K562 (cell line): Measurements from ENCODE around the gene TGFB1I1. TPM values are rescaled to one million over a fixed set of nuclear protein-coding genes. Genes with fewer than 3 reads are reported as not detected.

Source experiments
- ATAC-seq: fragments of 200-7000 bp; cut with Tn5 transposase; 3 replicates; pipeline ENCODE4 v1.9.1; 2020; ENCODE audit warnings: moderate library complexity
- BruUV-seq: library from RNA; stranded (reverse); fragments of 400-500 nt; replicated peaks from 2 replicates; lab custom pipeline; 2021; lab: Mats Ljungman, UMichigan
- CTCF ChIA-PET: fragments of 300-600 bp; formaldehyde crosslinking; extraction: SDS; loops from one replicate; lab custom pipeline; 2021; ENCODE audit warnings: low intra/inter-chr PET ratio; lab: Yijun Ruan, JAX
- POLR2A ChIA-PET: fragments of 300-600, 350-650 bp; sonication (Branson Sonifier 250); formaldehyde crosslinking; extraction: SDS; loops from one replicate; lab custom pipeline; 2021; ENCODE audit warnings: antibody characterized with exemption, inconsistent platforms; lab: Yijun Ruan, JAX
- DNase-seq, 4 experiments: peaks; one replicate each; pipeline versions ENCODE4 v3.0.0 to v3.0.0-alpha.2; 2011 to 2018; ENCODE audit warnings: low spot score in 3 of 4, mixed read lengths in 3 of 4; ENCODE audit errors: extremely low read depth in 1 of 4
- FAIRE-seq: peaks from 2 replicates; lab custom pipeline; 2011; peaks lifted over from hg19 to GRCh38; lab: Jason Lieb, UNC
- H2AFZ ChIP-seq: 2 replicates; pipeline ENCODE4 v1.6.0; 2011; ENCODE audit warnings: low read depth, low read length, control low read depth, inconsistent platforms
- H3K27ac ChIP-seq: fragments of 200-600 bp; 3 replicates; pipeline ENCODE4 v1.8.0; 2011; ENCODE audit warnings: low read depth, mild to moderate bottlenecking, control low read depth, inconsistent platforms, low read length, moderate library complexity, mixed read lengths; ENCODE audit errors: extremely low read depth
- H3K27me3 ChIP-seq, 2 experiments: fragments of 300-600 bp in 1 of 2; 2 replicates in 1 of 2; 3 replicates in 1 of 2; pipeline versions ENCODE4 v1.6.0 to v1.8.0; 2011; ENCODE audit warnings: inconsistent platforms in 2 of 2, low read length in 2 of 2, mild to moderate bottlenecking in 1 of 2, mixed read lengths in 1 of 2, moderate library complexity in 1 of 2; ENCODE audit not compliant: control insufficient read depth in 2 of 2, insufficient read depth in 2 of 2
- H3K36me3 ChIP-seq: fragments of 300-600 bp; 3 replicates; pipeline ENCODE4 v1.8.0; 2011; ENCODE audit warnings: mild to moderate bottlenecking, low read length, inconsistent platforms; ENCODE audit not compliant: control insufficient read depth, insufficient read depth
- H3K4me1 ChIP-seq, 2 experiments: fragments of 200-600 bp in 1 of 2; replicated peaks in 1 of 2; 2 replicates in 1 of 2; 3 replicates in 1 of 2; pipeline versions ENCODE4 v1.5.1 to v1.8.0; 2011; ENCODE audit warnings: inconsistent platforms in 2 of 2, low read length in 2 of 2, mild to moderate bottlenecking in 1 of 2, mixed read lengths in 1 of 2, moderate library complexity in 1 of 2; ENCODE audit not compliant: control insufficient read depth in 2 of 2, insufficient read depth in 2 of 2
- H3K4me2 ChIP-seq: 2 replicates; pipeline ENCODE4 v1.6.1; 2011; ENCODE audit warnings: low read length, control low read depth, inconsistent platforms, mixed read lengths; ENCODE audit not compliant: insufficient read depth
- H3K4me3 ChIP-seq: fragments of 200-600 bp; sonication (generic), shearing (Covaris generic); 2 replicates; pipeline ENCODE4 v1.5.1; 2016; ENCODE audit warnings: control low read depth, inconsistent platforms
- H3K79me2 ChIP-seq: fragments of 200-600 bp; 3 replicates; pipeline ENCODE4 v1.8.0; 2011; ENCODE audit warnings: low read length, inconsistent platforms; ENCODE audit not compliant: control insufficient read depth, insufficient read depth
- H3K9ac ChIP-seq, 2 experiments: 2 replicates each; pipeline versions ENCODE4 v1.6.0 to v1.6.1; 2011; ENCODE audit warnings: low read depth in 2 of 2, low read length in 2 of 2, control low read depth in 1 of 2, inconsistent platforms in 1 of 2, mild to moderate bottlenecking in 1 of 2, mixed read lengths in 1 of 2; ENCODE audit not compliant: insufficient read depth in 1 of 2
- H3K9me1 ChIP-seq: one replicate; pipeline ENCODE4 v1.6.0; 2011; ENCODE audit warnings: inconsistent platforms, mild to moderate bottlenecking, low read length, moderate library complexity; ENCODE audit not compliant: control insufficient read depth, insufficient read depth
- H3K9me3 ChIP-seq: replicated peaks from 2 replicates; pipeline ENCODE4 v1.5.1; 2011; ENCODE audit warnings: low read depth, low read length, inconsistent platforms; ENCODE audit not compliant: control insufficient read depth, insufficient read depth
- H4K20me1 ChIP-seq: replicated peaks from 2 replicates; pipeline ENCODE4 v1.6.1; 2011; ENCODE audit warnings: low read length, inconsistent platforms, mixed read lengths; ENCODE audit not compliant: control insufficient read depth, insufficient read depth
- CBFB ChIP-seq: sonication (generic); formaldehyde crosslinking; IDR thresholded peaks from 2 replicates; pipeline ENCODE4 v1.4.0; 2020; ENCODE audit warnings: mild to moderate bottlenecking, missing genetic modification reagents
- CHD4 ChIP-seq: fragments of 200-600 bp; sonication (generic); IDR thresholded peaks from 3 replicates; pipeline ENCODE4 v1.6.1; 2012; ENCODE audit warnings: low read depth, mild to moderate bottlenecking, mixed read lengths, low read length, inconsistent platforms; ENCODE audit not compliant: insufficient read depth, insufficient replicate concordance, poor library complexity, severe bottlenecking
- DIDO1 ChIP-seq: fragments of 450-650 bp; IDR thresholded peaks from 2 replicates; pipeline ENCODE4 v1.6.1; 2016; ENCODE audit warnings: low read depth, missing biosample characterization, missing genetic modification characterization
- DNMT1 ChIP-seq: fragments of 450-650 bp; IDR thresholded peaks from 2 replicates; pipeline ENCODE4 v1.6.1; 2016; ENCODE audit warnings: antibody characterized with exemption, mild to moderate bottlenecking
- GTF2A2 ChIP-seq: IDR thresholded peaks from 2 replicates; pipeline ENCODE4 v1.6.1; 2016; ENCODE audit warnings: mild to moderate bottlenecking, missing genetic modification characterization, missing compliant biosample characterization
- GTF2E2 ChIP-seq: fragments of 200-800 bp; sonication (Bioruptor generic); IDR thresholded peaks from 2 replicates; pipeline ENCODE4 v1.6.1; 2016; ENCODE audit warnings: missing genetic modification characterization, missing compliant biosample characterization
- ILK ChIP-seq: fragments of 450-650 bp; IDR thresholded peaks from 2 replicates; pipeline ENCODE4 v1.6.1; 2016; ENCODE audit warnings: missing genetic modification characterization, low read depth, mild to moderate bottlenecking, missing compliant biosample characterization, moderate library complexity, borderline replicate concordance
- MCM5 ChIP-seq: fragments of 450-650 bp; IDR thresholded peaks from 2 replicates; pipeline ENCODE4 v1.6.1; 2016; ENCODE audit warnings: low read depth
- MTA3 ChIP-seq: fragments of 450-650 bp; formaldehyde crosslinking; IDR thresholded peaks from 2 replicates; pipeline ENCODE4 v1.6.1; 2017; ENCODE audit warnings: mild to moderate bottlenecking, borderline replicate concordance
- PHF21A ChIP-seq: fragments of 450-650 bp; IDR thresholded peaks from 2 replicates; pipeline ENCODE4 v1.6.1; 2017; ENCODE audit warnings: low read depth, borderline replicate concordance
- PTBP1 ChIP-seq: fragments of 200-400 bp; formaldehyde crosslinking; IDR thresholded peaks from 2 replicates; pipeline ENCODE4 v1.6.1; 2017; ENCODE audit warnings: low read depth, low read length
- RBM22 ChIP-seq: fragments of 200-400 bp; formaldehyde crosslinking; IDR thresholded peaks from 2 replicates; pipeline ENCODE4 v1.6.1; 2018; ENCODE audit warnings: low read length, low read depth; ENCODE audit not compliant: poor library complexity, severe bottlenecking
- RBM25 ChIP-seq: fragments of 200-400 bp; formaldehyde crosslinking; IDR thresholded peaks from 2 replicates; pipeline ENCODE4 v1.6.1; 2018; ENCODE audit warnings: low read length, low read depth, moderate library complexity; ENCODE audit not compliant: severe bottlenecking
- TCFL5 ChIP-seq: fragments of 250-450 bp; sonication (Bioruptor Pico); conservative IDR thresholded peaks from 2 replicates; pipeline ENCODE4 v1.6.1; 2021; ENCODE audit warnings: mild to moderate bottlenecking, moderate library complexity, matching md5 sums
- TFAM ChIP-seq: fragments of 250-450 bp; sonication (Bioruptor Pico); conservative IDR thresholded peaks from 2 replicates; pipeline ENCODE4 v1.5.0; 2021; ENCODE audit warnings: mild to moderate bottlenecking, moderate library complexity
- ZNF224 ChIP-seq: sonication (generic); formaldehyde crosslinking; IDR thresholded peaks from 2 replicates; pipeline ENCODE4 v1.8.0; 2022; ENCODE audit warnings: mild to moderate bottlenecking, missing genetic modification reagents
- WGBS: fragments of 100-300 bp; shearing (Covaris generic); methylation state at CpG from one replicate; pipeline ENCODE4 v1.1.6; 2016; ENCODE audit warnings: low coverage, mixed read lengths; ENCODE audit not compliant: insufficient coverage; ENCODE audit errors: missing lambda C conversion rate; 5-methylcytosine and 5-hydroxymethylcytosine counted together
- in situ Hi-C: fragments of 300-500 bp; cut with MboI; formaldehyde crosslinking; loops from 4 replicates; pipeline ENCODE4 v1.15.0; 2018; ENCODE audit warnings: inconsistent platforms, mixed read lengths
- intact Hi-C: fragments of 100-400 bp; cut with micrococcal nuclease; formaldehyde crosslinking; loops from 2 replicates; pipeline ENCODE4 v1.14.2; 2022
- polyA plus RNA-seq, 8 experiments: library from polyadenylated mRNA; depleted of rRNA in 4 of 8; stranded (reverse) in 5 of 8; unstranded in 3 of 8; fragments of >200 nt; fragmentation: Nextera tagmentation in 2 of 8; fragmentation: Illumina TruSeq in 1 of 8; extraction: Ambion mirVana in 2 of 8; extraction: Trizol in 1 of 8; gene quantifications; 2 replicates each; pipeline versions ENCODE4 v1.2.1 to v1.2.3, GENCODE V29; 2011 to 2014; ENCODE audit warnings: inconsistent platforms in 1 of 8, missing spikeins in 1 of 8
- total RNA-seq, 7 experiments: library from RNA; depleted of rRNA in 6 of 7; stranded (reverse); fragments of >200 nt in 6 of 7; fragmentation: Illumina TruSeq in 2 of 7; extraction: Trizol in 2 of 7; gene quantifications; 2 replicates each; pipeline versions ENCODE4 v1.2.1 to v1.2.3, GENCODE V29; 2011 to 2021; ENCODE audit warnings: low replicate concordance in 1 of 7
- TF ChIP-seq, protein P1 (sequence below): fragments of 250-450 bp; sonication (Bioruptor Pico); IDR thresholded peaks from 2 replicates; pipeline ENCODE4 v1.8.0; 2022; ENCODE audit warnings: moderate library complexity, mild to moderate bottlenecking, inconsistent platforms
- TF ChIP-seq, protein P2 (sequence below), 3 experiments: IDR thresholded peaks in 2 of 3; conservative IDR thresholded peaks in 1 of 3; 2 replicates each; pipeline ENCODE4 v1.5.1; 2011 to 2012; ENCODE audit warnings: low read length in 3 of 3, mild to moderate bottlenecking in 3 of 3, control low read depth in 2 of 3, improper control_type of control experiment in 1 of 3, inconsistent platforms in 1 of 3, low read depth in 1 of 3, mixed read lengths in 1 of 3, moderate library complexity in 1 of 3; ENCODE audit not compliant: insufficient read depth in 2 of 3
- TF ChIP-seq, protein P3 (sequence below): fragments of 250-450 bp; sonication (Bioruptor Pico); IDR thresholded peaks from 2 replicates; pipeline ENCODE4 v1.5.0; 2021

The TGFB1I1 gene
- total and polyA plus RNA-seq, 9 of the 15 experiments (the other 6 are each of a cell fraction or from before 2014, with no cell fraction given): 0.04 to 0.91 (median 0.19) TPM

DNA sequence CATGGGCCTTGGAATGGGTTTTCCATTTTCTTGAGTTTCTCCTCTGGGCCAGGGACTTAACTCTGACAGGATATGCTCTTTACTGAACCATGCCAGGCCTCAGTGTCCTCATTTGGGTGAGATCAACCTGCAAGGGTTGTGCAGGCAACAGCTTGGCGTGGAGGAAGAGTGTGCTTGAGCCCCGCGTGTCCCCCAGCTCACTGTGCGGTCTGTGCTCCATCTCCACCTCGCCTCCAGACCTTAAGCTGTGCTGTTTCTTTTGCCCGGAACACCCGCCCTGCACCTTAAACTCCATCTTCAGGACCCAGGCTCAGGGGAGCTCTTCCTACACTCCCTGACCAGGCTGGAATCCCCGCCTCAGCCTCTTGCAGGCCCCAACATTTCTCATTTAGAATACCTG lies 26.5 kb downstream of the TGFB1I1 start (continued):
- TF ChIP-seq ZNF224 (CRISPR knock-in tag): no peak
- no peak for TF ChIP-seq CBFB (CRISPR knock-in tag)
- TF ChIP-seq DIDO1 (tag): no peak
- TF ChIP-seq GTF2A2 (tag): no peak
- TF ChIP-seq, protein P1, sequence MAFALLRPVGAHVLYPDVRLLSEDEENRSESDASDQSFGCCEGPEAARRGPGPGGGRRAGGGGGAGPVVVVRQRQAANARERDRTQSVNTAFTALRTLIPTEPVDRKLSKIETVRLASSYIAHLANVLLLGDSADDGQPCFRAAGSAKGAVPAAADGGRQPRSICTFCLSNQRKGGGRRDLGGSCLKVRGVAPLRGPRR (CRISPR knock-in tag): no peak
- TF ChIP-seq TFAM (CRISPR knock-in tag): no peak
- no peak for TF ChIP-seq MCM5
- no peak for TF ChIP-seq PHF21A
- TF ChIP-seq, all 486 proteins: peak for 0

DNA sequence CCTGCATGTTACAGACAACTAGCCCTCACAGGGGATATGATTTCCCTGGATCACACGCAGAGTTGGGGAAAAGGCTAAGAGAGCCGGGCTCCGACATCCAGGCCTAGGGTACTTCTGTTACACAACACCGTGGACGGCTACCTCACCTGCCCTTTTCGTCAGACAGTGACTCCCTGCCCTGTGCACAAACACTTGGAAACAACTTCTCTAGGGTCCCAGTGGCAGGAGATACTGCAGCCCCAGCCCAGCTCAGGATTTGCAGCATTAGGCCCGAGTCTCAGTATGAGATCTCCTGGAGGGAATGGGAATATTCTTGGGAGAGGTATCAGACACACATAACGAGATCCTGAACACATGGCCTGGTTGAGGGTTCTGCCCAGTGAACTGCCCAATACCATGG lies 28.0 kb downstream of the TGFB1I1 start:
- ChIA-PET POLR2A (interaction anchor here (1.2 to 2.4 kb wide), 4 partner anchors 8 to 42 kb away, joined by 3 to 9 read pairs (median 8); partner anchors contain the start of gene RUSF1), CTCF (no interaction called here)
- no peak overlapping the region for H2AFZ ChIP-seq
- no peaks in the 10 kb centered on the region for H3K9me3 ChIP-seq
- intact Hi-C loops (no loop called here), in situ Hi-C loops (no loop called here)
- H3K79me2 ChIP-seq: no peaks in the 10 kb centered on the region
- no TSS peak for BruUV-seq
- no peak overlapping the region for H3K4me2 ChIP-seq
- 86% methylated on average over 6 of the region's 8 CpGs for WGBS
- 0 out of 4 replicates have a peak overlapping the region, but pooled peaks of 1 of the 2 experiments have one; percentile 23 for H3K9ac ChIP-seq
- no peaks in the 10 kb centered on the region for H3K4me1 ChIP-seq
- FAIRE-seq (no peak), ATAC-seq (no peak), DNase-seq (no peak)
- no peak overlapping the region for H3K27ac ChIP-seq
- H3K27me3 ChIP-seq: no peaks in the 10 kb centered on the region
- peaks cover 53% of the 10 kb centered on the region; the same call in 2 of the 3 replicates for H3K36me3 ChIP-seq
- H4K20me1 ChIP-seq: no peaks in the 10 kb centered on the region
- no peak overlapping the region for H3K4me3 ChIP-seq
- peaks cover 1% of the 10 kb centered on the region for H3K9me1 ChIP-seq
- TF ChIP-seq, protein P2, sequence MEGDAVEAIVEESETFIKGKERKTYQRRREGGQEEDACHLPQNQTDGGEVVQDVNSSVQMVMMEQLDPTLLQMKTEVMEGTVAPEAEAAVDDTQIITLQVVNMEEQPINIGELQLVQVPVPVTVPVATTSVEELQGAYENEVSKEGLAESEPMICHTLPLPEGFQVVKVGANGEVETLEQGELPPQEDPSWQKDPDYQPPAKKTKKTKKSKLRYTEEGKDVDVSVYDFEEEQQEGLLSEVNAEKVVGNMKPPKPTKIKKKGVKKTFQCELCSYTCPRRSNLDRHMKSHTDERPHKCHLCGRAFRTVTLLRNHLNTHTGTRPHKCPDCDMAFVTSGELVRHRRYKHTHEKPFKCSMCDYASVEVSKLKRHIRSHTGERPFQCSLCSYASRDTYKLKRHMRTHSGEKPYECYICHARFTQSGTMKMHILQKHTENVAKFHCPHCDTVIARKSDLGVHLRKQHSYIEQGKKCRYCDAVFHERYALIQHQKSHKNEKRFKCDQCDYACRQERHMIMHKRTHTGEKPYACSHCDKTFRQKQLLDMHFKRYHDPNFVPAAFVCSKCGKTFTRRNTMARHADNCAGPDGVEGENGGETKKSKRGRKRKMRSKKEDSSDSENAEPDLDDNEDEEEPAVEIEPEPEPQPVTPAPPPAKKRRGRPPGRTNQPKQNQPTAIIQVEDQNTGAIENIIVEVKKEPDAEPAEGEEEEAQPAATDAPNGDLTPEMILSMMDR (IDR thresholded peaks at IDR 0.05 in 2 of 3, conservative IDR thresholded peaks at IDR 0.05 in 1 of 3; ENCODE audit: insufficient read depth in 2 of 3, low read depth in 1 of 3, low read length in 3 of 3): no peak
- TF ChIP-seq DNMT1: no peak
- TF ChIP-seq, protein P3, sequence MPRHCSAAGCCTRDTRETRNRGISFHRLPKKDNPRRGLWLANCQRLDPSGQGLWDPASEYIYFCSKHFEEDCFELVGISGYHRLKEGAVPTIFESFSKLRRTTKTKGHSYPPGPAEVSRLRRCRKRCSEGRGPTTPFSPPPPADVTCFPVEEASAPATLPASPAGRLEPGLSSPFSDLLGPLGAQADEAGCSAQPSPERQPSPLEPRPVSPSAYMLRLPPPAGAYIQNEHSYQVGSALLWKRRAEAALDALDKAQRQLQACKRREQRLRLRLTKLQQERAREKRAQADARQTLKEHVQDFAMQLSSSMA (CRISPR knock-in tag): no peak
- no peak for TF ChIP-seq MTA3
- no peak for TF ChIP-seq RBM22
- TF ChIP-seq GTF2E2: no peak
- TF ChIP-seq TCFL5 (CRISPR knock-in tag): no peak
- TF ChIP-seq RBM25: no peak
- no peak for TF ChIP-seq PTBP1
- no peak for TF ChIP-seq CHD4
- no peak for TF ChIP-seq ILK (tag)
